Lower lobe of right lung (tissue), 2 donors: ENCODE results near the gene MMP24. TPM values are rescaled to one million over a fixed set of nuclear protein-coding genes. Genes with fewer than 3 reads are reported as not detected.

Experiments used
- ATAC-seq, 2 donors: fragments of 200-7000 bp; cut with Tn5 transposase; one replicate each; pipeline ENCODE4 v1.9.1; 2020 to 2022; ENCODE audit warnings: mild to moderate bottlenecking in 2 of 2, moderate library complexity in 2 of 2
- DNase-seq: peaks from one replicate; pipeline ENCODE4 v3.0.0-alpha.2; 2020
- H3K27ac ChIP-seq: fragments of 200-600 bp; one replicate; pipeline ENCODE4 v1.8.0; 2022
- H3K27me3 ChIP-seq: fragments of 200-600 bp; one replicate; pipeline ENCODE4 v1.8.0; 2022; ENCODE audit warnings: low read depth
- H3K36me3 ChIP-seq: fragments of 200-600 bp; one replicate; pipeline ENCODE4 v1.8.0; 2022; ENCODE audit warnings: mild to moderate bottlenecking
- H3K4me1 ChIP-seq: fragments of 200-600 bp; one replicate; pipeline ENCODE4 v1.8.0; 2022
- H3K4me3 ChIP-seq: fragments of 200-600 bp; one replicate; pipeline ENCODE4 v1.8.0; 2022; ENCODE audit warnings: mild to moderate bottlenecking
- H3K9me3 ChIP-seq: fragments of 200-600 bp; one replicate; pipeline ENCODE4 v1.8.0; 2022
- CTCF ChIP-seq: fragments of 200-600 bp; IDR thresholded peaks from one replicate; pipeline ENCODE4 v1.8.0; 2022; ENCODE audit warnings: antibody characterized with exemption, mild to moderate bottlenecking
- intact Hi-C: fragments of 100-400 bp; cut with DNase I; formaldehyde crosslinking; loops from one replicate; pipeline ENCODE4 v1.11.0; 2022
- total RNA-seq: library from RNA; stranded (reverse); fragmentation: NEBNext Ultra II Directional; extraction: Animal tissue kit (Norgen Biotek cat#: 25700); gene quantifications from one replicate; pipeline ENCODE4 v1.2.1, GENCODE V29; 2021
- donor health status: DM: no; HTN: yes; CAD: no; lungs with severe emphysema.

The MMP24 gene
- total RNA-seq, 1 donor from 2014 or later, result 5.3 TPM

GRCh38 chr20:35287509-35288324 lies 61.2 kb downstream of the MMP24 start:
- Histone ChIP-seq H3K4me1 (peaks cover 19% of the 10 kb centered on the region), H3K27ac (no peak overlapping the region), H3K36me3 (no peaks in the 10 kb centered on the region), H3K9me3 (no peaks in the 10 kb centered on the region), H3K4me3 (no peak overlapping the region), H3K27me3 (no peaks in the 10 kb centered on the region)
- intact Hi-C loops, result no loop called here
- no peak for TF ChIP-seq CTCF
- ATAC-seq (no peak), DNase-seq (no peak)

- no peak for TF ChIP-seq CTCF
- DNase-seq, result no peak
These were observed 62.0 kb downstream of the MMP24 start for GRCh38 chr20:35288325-35289060.

GRCh38 chr20:35290186-35290886 lies 63.8 kb downstream of the MMP24 start:
- no peak overlapping the region for H3K4me3 ChIP-seq
- intact Hi-C loops, result no loop called here
- peaks cover 19% of the 10 kb centered on the region for H3K27me3 ChIP-seq
- H3K36me3 ChIP-seq, result no peaks in the 10 kb centered on the region
- H3K4me1 ChIP-seq, result peaks cover under 1% of the 10 kb centered on the region
- H3K27ac ChIP-seq, result no peak overlapping the region
- H3K9me3 ChIP-seq, result no peaks in the 10 kb centered on the region
- no peak for ATAC-seq
- DNase-seq, result no peak
- TF ChIP-seq CTCF, result no peak

More at GRCh38 chr20:35288325-35289060, 62.0 kb downstream of the MMP24 start:
- peaks cover 11% of the 10 kb centered on the region for H3K4me1 ChIP-seq
- H3K27me3 ChIP-seq, result peaks cover 8% of the 10 kb centered on the region
- no peak for ATAC-seq
- H3K36me3 ChIP-seq, result no peaks in the 10 kb centered on the region
- no peak overlapping the region for H3K4me3 ChIP-seq
- no peaks in the 10 kb centered on the region for H3K9me3 ChIP-seq
- H3K27ac ChIP-seq, result no peak overlapping the region
- intact Hi-C loops, result no loop called here

- H3K27me3 ChIP-seq, result peaks cover 24% of the 10 kb centered on the region
- intact Hi-C loops, result no loop called here
- H3K4me3 ChIP-seq, result no peak overlapping the region
- H3K9me3 ChIP-seq, result no peaks in the 10 kb centered on the region
- TF ChIP-seq CTCF, result no peak
- no peaks in the 10 kb centered on the region for H3K36me3 ChIP-seq
- H3K27ac ChIP-seq, result no peak overlapping the region
- no peaks in the 10 kb centered on the region for H3K4me1 ChIP-seq
- ATAC-seq (no peak), DNase-seq (no peak)
These were observed 64.5 kb downstream of the MMP24 start for GRCh38 chr20:35290887-35291417.
